Esophagus muscularis mucosa (tissue), 4 donors: ENCODE results near the gene GREB1.

Source experiments
- CTCF ChIP-seq, 3 experiments: fragments of 200-600 bp in 2 of 3; fragments of 450-650 bp in 1 of 3; sonication (generic) in 2 of 3; IDR thresholded peaks; one replicate each; pipeline ENCODE4 v1.5.1; 2017 to 2019; ENCODE audit warnings: antibody characterized with exemption in 3 of 3, mild to moderate bottlenecking in 2 of 3, moderate library complexity in 1 of 3
- EP300 ChIP-seq: sonication (generic); formaldehyde crosslinking; IDR thresholded peaks from one replicate; pipeline ENCODE4 v1.6.1; 2017; ENCODE audit warnings: antibody characterized with exemption
- POLR2A ChIP-seq: fragments of 450-650 bp; IDR thresholded peaks from one replicate; pipeline ENCODE4 v1.6.1; 2017; ENCODE audit warnings: antibody characterized with exemption, moderate library complexity, mild to moderate bottlenecking, low read depth

DNA sequence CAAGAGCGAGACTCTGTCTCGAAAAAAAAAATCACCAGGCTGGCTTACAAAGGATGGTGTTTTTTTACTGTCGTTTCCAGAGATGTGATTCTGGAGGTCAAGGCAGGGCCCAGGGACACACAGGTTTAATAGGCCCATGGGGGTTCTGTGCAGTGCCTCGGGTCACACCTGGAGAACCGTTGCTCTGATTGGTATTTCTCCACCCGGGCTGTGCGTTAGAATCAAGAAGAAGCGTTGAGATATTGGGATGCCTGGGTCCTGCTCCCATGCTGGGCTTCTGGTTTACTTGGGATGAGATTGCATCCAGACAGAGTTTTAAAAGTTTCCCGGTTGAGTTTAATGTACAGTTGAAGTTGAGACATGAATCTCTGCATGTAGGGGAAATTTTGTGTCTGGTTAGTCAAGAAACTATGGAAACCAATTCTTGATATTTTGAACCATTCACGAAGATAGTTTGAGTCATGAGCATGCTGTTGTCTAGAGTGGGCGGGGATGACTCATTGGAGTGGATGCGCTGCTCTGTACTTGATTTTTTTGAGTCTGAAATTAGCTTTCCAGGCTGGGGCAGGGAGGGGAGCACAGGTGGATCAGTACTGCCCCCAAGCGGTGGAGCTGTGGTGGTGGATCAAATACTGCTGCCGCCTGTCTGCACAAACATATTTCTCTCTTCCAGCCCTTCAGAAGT is 50.1 kb downstream of the GREB1 start:
- TF ChIP-seq CTCF (IDR thresholded peaks at IDR 0.05), result peak; percentile 77 to 88 (median 88)
- TF ChIP-seq POLR2A, result no peak
- TF ChIP-seq EP300, result no peak
